Measurements from ENCODE around the gene PAQR3.
"Not testable (repeated sequence)": the region's sequence is repeated elsewhere in the genome, so short reads cannot be mapped to it uniquely, and the experiment has no call there.

The PAQR3 gene

DNA sequence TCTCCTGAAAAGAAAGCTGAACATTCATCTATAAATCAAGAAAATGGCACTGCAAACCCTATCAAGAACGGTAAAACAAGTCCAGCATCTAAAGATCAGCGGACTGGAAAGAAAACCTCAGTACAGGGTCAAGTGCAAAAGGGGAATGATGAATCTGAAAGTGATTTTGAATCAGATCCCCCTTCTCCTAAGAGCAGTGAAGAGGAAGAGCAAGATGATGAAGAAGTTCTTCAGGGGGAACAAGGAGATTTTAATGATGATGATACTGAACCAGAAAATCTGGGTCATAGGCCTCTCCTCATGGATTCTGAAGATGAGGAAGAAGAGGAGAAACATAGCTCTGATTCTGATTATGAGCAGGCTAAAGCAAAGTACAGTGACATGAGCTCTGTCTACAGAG is 28.6 kb downstream of the PAQR3 start:
- H3K9me2 ChIP-seq (replicated peaks; ENCODE audit: control insufficient read depth, low read length) = no peaks in the 10 kb centered on the region

DNA sequence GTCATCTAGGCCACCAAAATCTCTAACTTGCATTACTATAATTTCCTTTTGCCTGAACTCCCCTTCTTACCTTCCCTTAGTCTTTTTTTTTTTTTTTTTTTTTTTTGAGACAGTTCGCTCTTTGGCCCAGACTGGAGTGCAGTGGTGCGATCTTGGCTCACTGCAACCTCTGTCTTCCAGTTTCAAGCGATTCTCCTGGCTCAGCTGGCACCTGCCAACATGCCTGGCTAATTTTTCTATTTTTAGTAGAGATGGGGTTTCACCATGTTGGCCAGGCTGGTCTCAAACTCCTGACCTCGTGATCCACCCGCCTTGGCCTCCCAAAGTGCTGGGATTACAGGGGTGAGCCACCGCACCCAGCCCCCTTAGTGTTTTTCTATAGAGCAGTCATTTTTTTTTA is 30.3 kb downstream of the PAQR3 start:
- H3K27ac ChIP-seq (ENCODE audit: low read depth, low read length); H4K20me1 ChIP-seq (ENCODE audit: control insufficient read depth, insufficient read depth, low read depth, low read length); H3K9me2 ChIP-seq (replicated peaks; ENCODE audit: control insufficient read depth, low read length); H3K4me3 ChIP-seq (ENCODE audit: low read length); H3F3A ChIP-seq (ENCODE audit: control insufficient read depth, insufficient read depth); H3K4me1 ChIP-seq (ENCODE audit: control insufficient read depth, low read length); H3K9me3 ChIP-seq (ENCODE audit: control insufficient read depth, insufficient read depth, low read length); H3K4me2 ChIP-seq (ENCODE audit: low read length); H3K79me2 ChIP-seq (ENCODE audit: control insufficient read depth, low read length); H3K27me3 ChIP-seq (ENCODE audit: control insufficient read depth, low read length): not testable (repeated sequence)
- peaks cover 12% of the 10 kb centered on the region for H3K36me3 ChIP-seq (ENCODE audit: control insufficient read depth, low read length)

More for the DNA sequence above, 28.6 kb downstream of the PAQR3 start:
- Histone ChIP-seq H3F3A (ENCODE audit: control insufficient read depth, insufficient read depth) (peaks cover 5% of the 10 kb centered on the region; the same call in 1 of the 2 replicates), H3K36me3 (ENCODE audit: control insufficient read depth, low read length) (peaks cover 17% of the 10 kb centered on the region), H3K27ac (ENCODE audit: low read depth, low read length) (no peak overlapping the region), H3K4me3 (ENCODE audit: low read length) (no peak overlapping the region), H4K20me1 (ENCODE audit: control insufficient read depth, insufficient read depth, low read depth, low read length) (no peaks in the 10 kb centered on the region), H3K79me2 (ENCODE audit: control insufficient read depth, low read length) (no peaks in the 10 kb centered on the region), H3K27me3 (ENCODE audit: control insufficient read depth, low read length) (no peaks in the 10 kb centered on the region), H3K4me2 (ENCODE audit: low read length) (no peak overlapping the region), H3K4me1 (ENCODE audit: control insufficient read depth, low read length) (no peaks in the 10 kb centered on the region), H3K9me3 (ENCODE audit: control insufficient read depth, insufficient read depth, low read length) (no peaks in the 10 kb centered on the region)
- TF ChIP-seq, protein P1, sequence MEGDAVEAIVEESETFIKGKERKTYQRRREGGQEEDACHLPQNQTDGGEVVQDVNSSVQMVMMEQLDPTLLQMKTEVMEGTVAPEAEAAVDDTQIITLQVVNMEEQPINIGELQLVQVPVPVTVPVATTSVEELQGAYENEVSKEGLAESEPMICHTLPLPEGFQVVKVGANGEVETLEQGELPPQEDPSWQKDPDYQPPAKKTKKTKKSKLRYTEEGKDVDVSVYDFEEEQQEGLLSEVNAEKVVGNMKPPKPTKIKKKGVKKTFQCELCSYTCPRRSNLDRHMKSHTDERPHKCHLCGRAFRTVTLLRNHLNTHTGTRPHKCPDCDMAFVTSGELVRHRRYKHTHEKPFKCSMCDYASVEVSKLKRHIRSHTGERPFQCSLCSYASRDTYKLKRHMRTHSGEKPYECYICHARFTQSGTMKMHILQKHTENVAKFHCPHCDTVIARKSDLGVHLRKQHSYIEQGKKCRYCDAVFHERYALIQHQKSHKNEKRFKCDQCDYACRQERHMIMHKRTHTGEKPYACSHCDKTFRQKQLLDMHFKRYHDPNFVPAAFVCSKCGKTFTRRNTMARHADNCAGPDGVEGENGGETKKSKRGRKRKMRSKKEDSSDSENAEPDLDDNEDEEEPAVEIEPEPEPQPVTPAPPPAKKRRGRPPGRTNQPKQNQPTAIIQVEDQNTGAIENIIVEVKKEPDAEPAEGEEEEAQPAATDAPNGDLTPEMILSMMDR (IDR thresholded peaks at IDR 0.05; ENCODE audit: low read depth, low read length, poor library complexity, severe bottlenecking) = no peak
- no peak for TF ChIP-seq EZH2phosphoT487 (IDR thresholded peaks at IDR 0.05; ENCODE audit: borderline replicate concordance, low read length)

DNA sequence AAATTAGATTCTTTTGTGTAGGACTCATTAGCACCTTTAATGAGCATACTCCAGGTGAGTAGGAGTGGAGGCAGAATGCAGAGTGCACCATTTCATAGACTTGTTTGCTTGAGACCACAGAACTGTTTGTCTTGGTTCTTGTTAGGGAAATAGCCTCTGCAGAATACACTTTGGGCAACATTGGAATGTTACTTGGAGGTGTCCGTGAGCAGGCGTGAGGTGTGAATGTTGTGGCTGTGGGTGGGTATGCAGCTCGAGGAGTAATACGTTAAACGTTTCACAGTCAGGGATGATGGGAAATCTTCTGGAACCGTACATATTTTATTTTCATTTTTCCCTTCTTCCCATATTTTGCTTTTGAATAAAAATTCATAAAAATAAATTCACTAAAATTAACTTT is 31.6 kb downstream of the PAQR3 start:
- no peaks in the 10 kb centered on the region for H3K9me2 ChIP-seq (replicated peaks; ENCODE audit: control insufficient read depth, low read length)
- H4K20me1 ChIP-seq (ENCODE audit: control insufficient read depth, insufficient read depth, low read depth, low read length) = no peaks in the 10 kb centered on the region
- H3K79me2 ChIP-seq (ENCODE audit: control insufficient read depth, low read length) = no peaks in the 10 kb centered on the region
- no peak overlapping the region for H3K4me3 ChIP-seq (ENCODE audit: low read length)
- H3K4me2 ChIP-seq (ENCODE audit: low read length) = no peak overlapping the region
- peaks cover 5% of the 10 kb centered on the region; the same call in 1 of the 2 replicates for H3F3A ChIP-seq (ENCODE audit: control insufficient read depth, insufficient read depth)
- no peaks in the 10 kb centered on the region for H3K9me3 ChIP-seq (ENCODE audit: control insufficient read depth, insufficient read depth, low read length)
- H3K4me1 ChIP-seq (ENCODE audit: control insufficient read depth, low read length) = no peaks in the 10 kb centered on the region
- no peak for TF ChIP-seq EZH2phosphoT487 (IDR thresholded peaks at IDR 0.05; ENCODE audit: borderline replicate concordance, low read length)
- TF ChIP-seq, protein P1 (IDR thresholded peaks at IDR 0.05; ENCODE audit: low read depth, low read length, poor library complexity, severe bottlenecking) = no peak
- no peak overlapping the region for H3K27ac ChIP-seq (ENCODE audit: low read depth, low read length)
- no peaks in the 10 kb centered on the region for H3K27me3 ChIP-seq (ENCODE audit: control insufficient read depth, low read length)
- peaks cover 12% of the 10 kb centered on the region for H3K36me3 ChIP-seq (ENCODE audit: control insufficient read depth, low read length)

DNA sequence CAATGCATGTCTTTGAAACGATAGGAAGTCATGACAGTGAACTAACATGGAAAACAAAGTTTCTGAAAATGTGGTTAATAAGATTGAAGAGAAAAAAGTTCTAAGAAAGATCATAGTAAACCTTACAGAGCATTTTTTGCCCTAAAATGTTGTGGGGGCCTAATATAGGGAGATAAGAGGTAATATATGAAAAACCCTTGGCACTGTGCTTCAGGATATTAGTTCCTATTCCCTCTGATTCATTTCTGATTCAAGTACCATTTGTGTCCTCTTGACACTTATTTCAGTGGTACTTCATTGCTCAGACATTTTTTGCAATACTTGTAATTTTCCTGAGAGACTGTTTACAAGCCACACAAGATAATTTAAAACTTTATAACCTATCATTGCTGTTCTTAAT is 35.1 kb downstream of the PAQR3 start:
- TF ChIP-seq EZH2phosphoT487 (IDR thresholded peaks at IDR 0.05; ENCODE audit: borderline replicate concordance, low read length) = no peak
- TF ChIP-seq, protein P1 (IDR thresholded peaks at IDR 0.05; ENCODE audit: low read depth, low read length, poor library complexity, severe bottlenecking) = no peak
- no peaks in the 10 kb centered on the region for H3K9me3 ChIP-seq (ENCODE audit: control insufficient read depth, insufficient read depth, low read length)
- no peak overlapping the region for H3K27ac ChIP-seq (ENCODE audit: low read depth, low read length)
- H3K79me2 ChIP-seq (ENCODE audit: control insufficient read depth, low read length) = no peaks in the 10 kb centered on the region
- no peaks in the 10 kb centered on the region for H3K9me2 ChIP-seq (replicated peaks; ENCODE audit: control insufficient read depth, low read length)
- no peaks in the 10 kb centered on the region for H4K20me1 ChIP-seq (ENCODE audit: control insufficient read depth, insufficient read depth, low read depth, low read length)
- no peak overlapping the region for H3K4me3 ChIP-seq (ENCODE audit: low read length)
- H3K4me1 ChIP-seq (ENCODE audit: control insufficient read depth, low read length) = no peaks in the 10 kb centered on the region
- no peaks in the 10 kb centered on the region for H3K27me3 ChIP-seq (ENCODE audit: control insufficient read depth, low read length)
- H3F3A ChIP-seq (ENCODE audit: control insufficient read depth, insufficient read depth) = no peaks in the 10 kb centered on the region
- no peak overlapping the region for H3K4me2 ChIP-seq (ENCODE audit: low read length)
- no peaks in the 10 kb centered on the region for H3K36me3 ChIP-seq (ENCODE audit: control insufficient read depth, low read length)
